Measurements from ENCODE around the gene EDRF1.
"Not testable (repeated sequence)": the region's sequence is repeated elsewhere in the genome, so short reads cannot be mapped to it uniquely, and the experiment has no call there.

EDRF1 gene

GRCh38 chr10:125709553-125710474 is 9.7 kb upstream of the EDRF1 start:
- no peak for DNase-seq

- no peak for DNase-seq
Measured at GRCh38 chr10:125711110-125711750, 8.3 kb upstream of the EDRF1 start.

- DNase-seq = not testable (repeated sequence)
Measured at GRCh38 chr10:125714728-125715127, 4.8 kb upstream of the EDRF1 start.

- no peak for DNase-seq
Measured at GRCh38 chr10:125720002-125720382, 483 bp downstream of the EDRF1 start.

GRCh38 chr10:125721035-125721434 is 1.5 kb downstream of the EDRF1 start:
- no peak for DNase-seq

GRCh38 chr10:125722811-125723210 is 3.3 kb downstream of the EDRF1 start:
- DNase-seq = no peak

- DNase-seq = no peak
Measured at GRCh38 chr10:125726914-125727313, 7.4 kb downstream of the EDRF1 start.

- DNase-seq = no peak
Measured at GRCh38 chr10:125727436-125727835, 7.9 kb downstream of the EDRF1 start.

GRCh38 chr10:125734148-125734547 is 14.6 kb downstream of the EDRF1 start:
- DNase-seq = no peak

GRCh38 chr10:125734823-125735222 is 15.3 kb downstream of the EDRF1 start:
- no peak for DNase-seq

GRCh38 chr10:125738206-125738605 is 18.7 kb downstream of the EDRF1 start:
- no peak for DNase-seq

GRCh38 chr10:125739994-125740679 is 20.6 kb downstream of the EDRF1 start:
- no peak for DNase-seq

- DNase-seq = no peak
Measured at GRCh38 chr10:125742465-125742864, 23.0 kb downstream of the EDRF1 start.

- DNase-seq = no peak
Measured at GRCh38 chr10:125744909-125745308, 25.4 kb downstream of the EDRF1 start.

GRCh38 chr10:125747417-125747816 is 27.9 kb downstream of the EDRF1 start:
- DNase-seq = no peak

GRCh38 chr10:125756196-125756595 is 36.7 kb downstream of the EDRF1 start:
- no peak for DNase-seq

- DNase-seq = no peak
Measured at GRCh38 chr10:125756853-125757487, 37.5 kb downstream of the EDRF1 start.

GRCh38 chr10:125757742-125758141 is 38.2 kb downstream of the EDRF1 start:
- no peak for DNase-seq

GRCh38 chr10:125761961-125762360 is 42.5 kb downstream of the EDRF1 start:
- no peak for DNase-seq

GRCh38 chr10:125762692-125763648 is 43.5 kb downstream of the EDRF1 start:
- no peak for DNase-seq

GRCh38 chr10:125765835-125766234 is 46.3 kb downstream of the EDRF1 start:
- no peak for DNase-seq

- DNase-seq = no peak
Measured at GRCh38 chr10:125766511-125766910, 47.0 kb downstream of the EDRF1 start.

Data from stimulated activated CD4-positive, alpha-beta T cell treated with anti-CD3 and anti-CD28 coated beads, Interleukin-1b, Interleukin-23, amount 100 ng/mL, for 48 hours (primary cell).